Ureter (tissue), 1 donor: ENCODE measurements around the gene CCPG1. TPM values are rescaled to one million over a fixed set of nuclear protein-coding genes. Genes with fewer than 3 reads are reported as not detected.

Experiments
- DNase-seq: peaks from one replicate; pipeline ENCODE4 v3.0.0-alpha.2; 2020; ENCODE audit warnings: low spot score
- total RNA-seq: library from RNA; stranded (reverse); gene quantifications from one replicate; pipeline ENCODE4 v1.2.4, GENCODE V29; 2023
- donor health status: DM: yes; HTN: yes; CAD: no.

The CCPG1 gene
- total RNA-seq, 1 donor from 2014 or later, result 60.7 TPM

DNA sequence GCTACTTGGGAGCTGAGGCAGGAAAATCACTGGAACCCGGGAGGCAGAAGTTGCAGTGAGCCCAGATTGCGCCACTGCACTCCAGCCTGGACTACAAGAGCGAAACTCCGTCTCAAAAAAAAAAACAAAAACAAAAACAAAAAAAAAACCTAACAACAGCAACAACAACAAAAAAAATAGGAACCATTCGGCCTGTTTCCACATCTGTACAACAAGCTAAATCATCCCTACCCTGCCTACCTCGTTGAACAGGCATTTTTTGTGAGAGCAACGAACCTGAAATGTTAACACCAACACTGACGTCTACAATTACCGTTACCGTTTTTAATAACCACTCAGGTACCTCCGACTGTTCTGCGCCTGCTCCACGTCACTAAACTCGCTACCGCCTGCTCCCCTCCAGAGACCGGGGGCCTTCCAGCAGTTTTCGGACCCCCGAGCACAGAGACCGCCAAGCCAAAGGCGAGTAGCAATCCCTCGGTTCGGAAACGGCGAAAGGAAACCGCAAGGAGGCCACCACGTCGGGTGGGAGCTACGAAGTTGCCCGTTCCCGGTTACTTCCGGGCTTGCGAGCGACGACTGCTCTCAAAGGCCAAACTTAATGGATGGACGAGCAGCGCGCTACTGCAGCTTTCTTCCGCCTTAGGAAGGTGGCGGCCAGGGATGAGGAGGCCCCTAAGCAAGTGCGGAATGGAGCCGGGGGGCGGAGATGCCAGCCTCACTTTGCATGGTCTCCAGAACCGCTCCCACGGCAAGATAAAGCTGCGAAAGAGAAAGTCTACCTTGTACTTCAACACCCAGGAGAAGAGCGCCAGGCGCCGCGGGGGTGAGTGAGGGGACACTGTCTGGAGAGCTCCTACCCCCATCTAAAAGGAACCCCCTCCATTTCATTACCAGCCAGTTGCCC lies 89.3 kb downstream of the CCPG1 start, which contains the start of the genes PIGB and PIGBOS1:
Gene PIGB (plus strand): TSS at position 635 of the 907 bp plus-strand sequence. CDS start 29 bp downstream, at position 664.
Gene PIGBOS1 (minus strand): TSS at position 536 of the 907 bp plus-strand sequence. CDS start 1,331 bp downstream, outside the sequence.
- peak; percentile 83 for DNase-seq

Other genes with a start within 250 kb of the CCPG1 start
- gene RSL24D1, start 211.4 kb downstream of the CCPG1 start, total RNA-seq, result 62.2 TPM
- 29.0 TPM for gene RAB27A, start 118.5 kb downstream of the CCPG1 start, total RNA-seq
- gene PIGBOS1, start 89.2 kb downstream of the CCPG1 start, total RNA-seq, result 9.9 TPM
- gene PIGB, start 89.1 kb downstream of the CCPG1 start, total RNA-seq, result 23.0 TPM
- gene PIERCE2, start 136 bp upstream of the CCPG1 start, total RNA-seq, result 3.0 TPM
- gene DNAAF4, start 99.9 kb upstream of the CCPG1 start, total RNA-seq, result 5.3 TPM
- gene PYGO1, start 180.0 kb upstream of the CCPG1 start, total RNA-seq, result 10.7 TPM